GM23248 (cell line): ENCODE measurements around the gene ARHGAP4. TPM values are rescaled to one million over a fixed set of nuclear protein-coding genes. Genes with fewer than 3 reads are reported as not detected.
A peak's percentile ranks its signal among the peaks of the same experiment; 100 is the strongest.

Source experiments
- DNase-seq: peaks from one replicate; pipeline ENCODE4 v3.0.0-alpha.2; 2015
- H2AFZ ChIP-seq: fragments of 200-600 bp; sonication (generic); 2 replicates; pipeline ENCODE4 v1.6.1; 2016; ENCODE audit warnings: antibody characterized with exemption
- H3F3A ChIP-seq: fragments of 200-600 bp; sonication (generic); 2 replicates; pipeline ENCODE4 v1.6.1; 2016; ENCODE audit warnings: mild to moderate bottlenecking, antibody characterized with exemption, mixed run types; ENCODE audit not compliant: insufficient read depth
- H3K27ac ChIP-seq: fragments of 200-600 bp; sonication (generic); 2 replicates; pipeline ENCODE4 v1.5.1; 2016; ENCODE audit warnings: mild to moderate bottlenecking
- H3K27me3 ChIP-seq: fragments of 200-600 bp; sonication (generic); replicated peaks from 2 replicates; pipeline ENCODE4 v1.6.1; 2016; ENCODE audit warnings: mild to moderate bottlenecking; ENCODE audit not compliant: insufficient read depth
- H3K36me3 ChIP-seq: fragments of 200-600 bp; sonication (generic); 2 replicates; pipeline ENCODE4 v1.6.1; 2016; ENCODE audit warnings: low read depth, mild to moderate bottlenecking
- H3K4me1 ChIP-seq: fragments of 200-600 bp; sonication (generic); 2 replicates; pipeline ENCODE4 v1.6.1; 2016; ENCODE audit warnings: mild to moderate bottlenecking; ENCODE audit not compliant: insufficient read depth
- H3K4me2 ChIP-seq: fragments of 200-600 bp; sonication (generic); one replicate; pipeline ENCODE4 v1.6.1; 2016; ENCODE audit warnings: mild to moderate bottlenecking; ENCODE audit not compliant: unreplicated experiment
- H3K4me3 ChIP-seq: fragments of 200-600 bp; sonication (generic); 2 replicates; pipeline ENCODE4 v1.5.1; 2016; ENCODE audit warnings: mild to moderate bottlenecking
- H3K79me2 ChIP-seq: fragments of 200-600 bp; sonication (generic); 2 replicates; pipeline ENCODE4 v1.6.1; 2016; ENCODE audit warnings: mild to moderate bottlenecking; ENCODE audit not compliant: insufficient read depth
- H3K9ac ChIP-seq: fragments of 200-600 bp; sonication (generic); 2 replicates; pipeline ENCODE4 v1.6.1; 2016; ENCODE audit warnings: mild to moderate bottlenecking
- H3K9me2 ChIP-seq: fragments of 200-600 bp; sonication (generic); 2 replicates; pipeline ENCODE4 v1.6.1; 2016; ENCODE audit warnings: mixed run types, mild to moderate bottlenecking, moderate library complexity; ENCODE audit not compliant: insufficient read depth
- H3K9me3 ChIP-seq: fragments of 200-600 bp; sonication (generic); one replicate; pipeline ENCODE4 v1.6.1; 2017; ENCODE audit warnings: low read depth
- H4K20me1 ChIP-seq: fragments of 200-600 bp; sonication (generic); 2 replicates; pipeline ENCODE4 v1.6.0; 2016; ENCODE audit not compliant: insufficient read depth
- EZH2 ChIP-seq: fragments of 200-600 bp; sonication (generic); IDR thresholded peaks from 2 replicates; pipeline ENCODE4 v1.6.1; 2018; ENCODE audit warnings: antibody characterized with exemption, mild to moderate bottlenecking; ENCODE audit not compliant: insufficient read depth, poor library complexity, severe bottlenecking
- EZH2phosphoT487 ChIP-seq: fragments of 200-600 bp; sonication (generic); IDR thresholded peaks from 2 replicates; pipeline ENCODE4 v1.6.1; 2018; ENCODE audit warnings: antibody characterized with exemption, moderate library complexity, mild to moderate bottlenecking, low read depth; ENCODE audit not compliant: insufficient read depth
- WGBS, 2 experiments: methylation state at CpG; one replicate each; pipeline ENCODE4 v1.1.6; 2015 to 2017; ENCODE audit warnings: low lambda C conversion rate in 2 of 2, low coverage in 1 of 2; ENCODE audit errors: missing lambda C conversion rate in 2 of 2; 5-methylcytosine and 5-hydroxymethylcytosine counted together
- in situ Hi-C: fragments of 300-500 bp; cut with MboI; formaldehyde crosslinking; loops from 2 replicates; pipeline ENCODE4 v1.15.0; 2020
- polyA plus RNA-seq: library from polyadenylated mRNA; unstranded; fragments of >200 nt; fragmentation: Nextera tagmentation; extraction: Ambion mirVana; gene quantifications from 2 replicates; pipeline ENCODE4 v1.2.1, GENCODE V29; 2016
- total RNA-seq: library from RNA; depleted of rRNA; stranded (reverse); fragments of >200 nt; shearing (Covaris generic); gene quantifications from 2 replicates; pipeline ENCODE4 v1.2.3, GENCODE V29; 2014

The ARHGAP4 gene
- total and polyA plus RNA-seq, 2 experiments from 2014 or later = 0.45 to 2.8 TPM

DNA sequence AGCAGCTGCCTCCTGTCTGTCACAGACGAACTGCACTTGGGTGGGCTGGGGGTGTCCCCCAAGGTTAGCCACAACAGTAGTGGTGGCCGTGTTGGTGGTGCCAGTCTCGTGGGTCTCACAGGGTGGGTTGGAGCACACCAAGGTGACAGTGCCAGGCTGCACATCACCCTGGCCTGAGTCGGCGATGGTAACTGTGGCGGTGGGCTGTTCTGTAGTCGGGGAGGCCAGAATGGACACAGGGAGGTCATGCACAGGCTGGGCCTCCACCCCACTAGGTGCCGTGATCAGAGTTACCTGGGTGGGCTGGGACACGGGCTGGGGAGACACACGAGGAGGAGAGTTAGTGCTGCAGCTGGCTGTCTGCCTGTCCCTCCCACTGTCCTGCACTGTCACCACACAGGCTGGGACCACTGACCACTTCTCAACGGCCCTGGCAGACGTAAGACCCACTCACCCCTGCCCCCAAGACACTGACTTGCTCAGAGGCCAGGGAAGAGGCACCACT is 29.2 kb upstream of the ARHGAP4 start:
- 77 to 78% methylated on average over 6 to 9 of the region's 12 CpGs for WGBS, 2 experiments
- H3F3A ChIP-seq = no peaks in the 10 kb centered on the region
- no peak overlapping the region for H3K4me3 ChIP-seq
- H2AFZ ChIP-seq = no peak overlapping the region
- in situ Hi-C loops = no loop called here
- H4K20me1 ChIP-seq = no peaks in the 10 kb centered on the region
- H3K9me2 ChIP-seq = no peaks in the 10 kb centered on the region
- no peaks in the 10 kb centered on the region for H3K36me3 ChIP-seq
- H3K4me2 ChIP-seq = no peak overlapping the region
- TF ChIP-seq EZH2 (no peak), EZH2phosphoT487 (no peak)
- no peaks in the 10 kb centered on the region for H3K9me3 ChIP-seq
- H3K4me1 ChIP-seq = no peaks in the 10 kb centered on the region
- H3K27ac ChIP-seq = no peak overlapping the region
- no peaks in the 10 kb centered on the region for H3K27me3 ChIP-seq
- H3K9ac ChIP-seq = no peak overlapping the region
- DNase-seq = no peak
- no peaks in the 10 kb centered on the region for H3K79me2 ChIP-seq

DNA sequence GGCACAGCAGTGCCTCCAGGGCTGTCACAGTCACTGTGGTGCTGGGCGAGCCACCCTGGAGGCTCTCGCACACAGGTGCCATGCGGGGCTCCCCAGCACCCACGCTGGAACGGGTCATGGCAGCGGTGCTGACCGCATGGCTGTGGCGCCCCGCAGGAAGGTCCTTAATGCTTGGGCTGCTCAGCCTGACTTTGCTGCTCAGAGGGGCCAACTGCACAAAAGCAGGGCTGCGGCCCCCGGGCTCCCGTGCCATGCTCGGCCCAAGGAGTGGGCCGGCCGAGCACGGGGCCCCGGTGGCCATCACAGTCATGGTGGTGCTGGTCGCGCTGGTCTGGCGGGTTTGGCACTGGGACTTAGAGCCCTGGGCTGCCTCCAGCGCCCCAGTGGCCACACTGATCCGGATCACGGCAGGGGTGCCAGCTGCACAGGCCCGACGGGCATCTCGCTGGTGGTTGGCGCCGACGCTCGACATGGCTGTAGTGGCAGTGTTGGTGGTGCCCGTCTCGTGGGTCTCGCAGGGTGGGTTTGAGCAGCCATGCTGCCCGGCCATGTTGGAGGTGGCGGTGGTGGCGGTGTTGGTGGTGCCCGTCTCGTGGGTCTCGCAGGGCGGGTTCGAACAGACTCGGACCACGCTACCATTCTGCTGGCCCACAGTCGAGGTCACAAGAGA is 28.6 kb upstream of the ARHGAP4 start:
- H3K4me3 ChIP-seq = no peak overlapping the region
- DNase-seq = no peak
- H3K9me2 ChIP-seq = no peaks in the 10 kb centered on the region
- H3K27me3 ChIP-seq = no peaks in the 10 kb centered on the region
- TF ChIP-seq EZH2 = no peak
- no peak for TF ChIP-seq EZH2phosphoT487
- H3K36me3 ChIP-seq = no peaks in the 10 kb centered on the region
- no peaks in the 10 kb centered on the region for H3K79me2 ChIP-seq
- no peak overlapping the region for H3K9ac ChIP-seq
- H3K4me1 ChIP-seq = no peaks in the 10 kb centered on the region
- 77 to 91% methylated on average over 15 to 20 of the region's 44 CpGs for WGBS, 2 experiments
- no peak overlapping the region for H3K27ac ChIP-seq
- in situ Hi-C loops = no loop called here
- no peaks in the 10 kb centered on the region for H4K20me1 ChIP-seq
- no peak overlapping the region for H2AFZ ChIP-seq
- H3K9me3 ChIP-seq = no peaks in the 10 kb centered on the region
- H3K4me2 ChIP-seq = no peak overlapping the region
- H3F3A ChIP-seq = no peaks in the 10 kb centered on the region

DNA sequence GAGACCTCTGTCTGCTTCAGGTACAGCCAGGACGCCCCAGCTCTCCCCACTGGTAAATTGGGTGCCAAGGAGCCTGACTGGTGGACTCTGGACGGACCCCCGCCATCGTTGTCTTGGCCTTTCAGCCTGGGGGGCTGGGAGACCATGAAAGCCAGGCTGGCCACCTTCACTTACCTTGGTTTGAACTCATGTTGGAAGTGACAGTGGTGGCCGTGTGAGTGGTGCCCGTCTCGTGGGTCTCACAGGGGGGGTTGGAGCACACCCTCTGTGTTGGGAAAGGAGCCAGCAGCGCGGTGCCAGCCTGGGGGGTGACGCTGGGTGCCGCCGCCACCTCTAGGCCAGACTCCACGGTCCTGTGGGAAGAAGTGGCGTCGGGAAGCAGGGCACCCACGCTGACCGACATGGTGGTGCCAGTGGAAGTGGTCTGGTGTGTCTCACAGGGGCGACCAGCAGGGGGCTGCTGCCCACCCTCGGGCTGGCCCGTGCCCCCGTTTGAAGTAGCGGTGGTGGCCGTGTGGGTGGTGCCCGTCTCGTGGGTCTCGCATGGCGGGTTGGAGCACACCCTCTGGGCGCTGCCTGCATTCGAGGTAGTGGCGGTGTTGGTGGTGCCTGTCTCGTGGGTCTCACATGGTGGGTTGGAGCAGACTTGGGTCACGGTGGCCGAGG is 28.0 kb upstream of the ARHGAP4 start:
- Histone ChIP-seq H3K4me2 (no peak overlapping the region), H3F3A (no peaks in the 10 kb centered on the region), H3K4me1 (no peaks in the 10 kb centered on the region), H3K36me3 (no peaks in the 10 kb centered on the region), H3K27ac (no peak overlapping the region), H3K27me3 (no peaks in the 10 kb centered on the region), H3K9ac (no peak overlapping the region), H3K79me2 (no peaks in the 10 kb centered on the region), H3K9me3 (no peaks in the 10 kb centered on the region), H4K20me1 (no peaks in the 10 kb centered on the region), H3K4me3 (no peak overlapping the region), H3K9me2 (no peaks in the 10 kb centered on the region), H2AFZ (no peak overlapping the region)
- TF ChIP-seq EZH2phosphoT487 = no peak
- no peak for TF ChIP-seq EZH2
- 82 to 84% methylated on average over 6 to 16 of the region's 33 CpGs for WGBS, 2 experiments
- in situ Hi-C loops = no loop called here
- DNase-seq = no peak

DNA sequence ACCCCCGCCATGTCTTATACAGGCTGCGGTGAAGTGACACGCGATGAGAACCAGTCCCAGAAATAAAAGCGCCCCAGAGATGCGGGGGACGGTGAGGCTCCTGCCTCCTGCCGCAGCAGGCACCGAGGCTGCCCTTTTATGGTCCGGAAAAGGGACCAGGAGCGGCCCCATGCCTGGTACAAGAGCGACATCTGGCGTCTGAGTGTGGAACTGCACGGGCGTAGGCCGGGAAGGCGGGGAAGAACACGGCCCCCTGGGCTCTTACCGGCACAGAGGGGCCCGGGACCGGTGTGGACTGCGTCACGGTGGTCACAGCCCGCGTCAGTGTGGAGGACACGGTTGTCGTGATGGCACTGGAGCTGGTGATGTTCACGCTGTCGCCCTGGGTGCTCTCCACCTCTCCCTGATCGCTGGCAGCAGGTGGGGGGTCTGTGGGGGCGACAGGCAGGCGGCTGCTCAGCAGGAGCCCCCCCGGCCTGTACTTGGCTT is 27.3 kb upstream of the ARHGAP4 start:
- H3K4me2 ChIP-seq = no peak overlapping the region
- no peaks in the 10 kb centered on the region for H3K27me3 ChIP-seq
- no peaks in the 10 kb centered on the region for H3K9me3 ChIP-seq
- no peak for TF ChIP-seq EZH2
- peak; percentile 66 for DNase-seq
- no peaks in the 10 kb centered on the region for H3K36me3 ChIP-seq
- H3K9ac ChIP-seq = no peak overlapping the region
- no peak overlapping the region for H3K27ac ChIP-seq
- H3K9me2 ChIP-seq = no peaks in the 10 kb centered on the region
- in situ Hi-C loops = no loop called here
- H3K79me2 ChIP-seq = no peaks in the 10 kb centered on the region
- H4K20me1 ChIP-seq = no peaks in the 10 kb centered on the region
- WGBS, 2 experiments = 7 to 54% methylated on average over 12 to 20 of the region's 33 CpGs
- no peak overlapping the region for H3K4me3 ChIP-seq
- no peaks in the 10 kb centered on the region for H3K4me1 ChIP-seq
- no peaks in the 10 kb centered on the region for H3F3A ChIP-seq
- H2AFZ ChIP-seq = no peak overlapping the region
